GM10266 (cell line): ENCODE measurements around the gene AMBRA1.

Source experiments
- DNase-seq: peaks from one replicate; pipeline ENCODE4 v3.0.0; 2012; ENCODE audit errors: extremely low spot score
- CTCF ChIP-seq: IDR thresholded peaks from 2 replicates; pipeline ENCODE4 v1.5.1; 2012; ENCODE audit warnings: mild to moderate bottlenecking, low read depth; ENCODE audit not compliant: control insufficient read depth, insufficient read depth; ENCODE audit errors: missing control alignments

Gene AMBRA1

GRCh38 chr11:46504817-46505613, 88.8 kb downstream of the AMBRA1 start:
- DNase-seq = peak; percentile 32
- no peak for TF ChIP-seq CTCF

- DNase-seq = no peak
- TF ChIP-seq CTCF = no peak
Observed at GRCh38 chr11:46499821-46500220, 94.0 kb downstream of the AMBRA1 start.

- no peak for DNase-seq
- TF ChIP-seq CTCF = no peak
Observed at GRCh38 chr11:46498968-46499367, 94.9 kb downstream of the AMBRA1 start.

- no peak for DNase-seq
- no peak for TF ChIP-seq CTCF
Observed at GRCh38 chr11:46498179-46498578, 95.6 kb downstream of the AMBRA1 start.

- DNase-seq = no peak
- TF ChIP-seq CTCF = no peak
Observed at GRCh38 chr11:46497498-46497897, 96.3 kb downstream of the AMBRA1 start.

GRCh38 chr11:46493791-46494190, 100.0 kb downstream of the AMBRA1 start:
- TF ChIP-seq CTCF = no peak
- DNase-seq = no peak

- no peak for DNase-seq
- no peak for TF ChIP-seq CTCF
Observed at GRCh38 chr11:46492532-46492931, 101.3 kb downstream of the AMBRA1 start.
